Loucy (cell line): ENCODE measurements around the gene ETS2.

Source experiments
- H2AFZ ChIP-seq: fragments of 200-600 bp; sonication (generic); 2 replicates; pipeline ENCODE4 v1.6.0; 2016; ENCODE audit warnings: antibody characterized with exemption, mild to moderate bottlenecking, low read length, moderate library complexity
- H3F3A ChIP-seq: fragments of 200-600 bp; 2 replicates; pipeline ENCODE4 v1.6.0; 2016; ENCODE audit warnings: antibody characterized with exemption, low read depth, mild to moderate bottlenecking
- H3K27me3 ChIP-seq: fragments of 200-600 bp; sonication (generic); 2 replicates; pipeline ENCODE4 v1.6.1; 2014; ENCODE audit warnings: low read length, mild to moderate bottlenecking; ENCODE audit not compliant: insufficient read depth, poor library complexity, severe bottlenecking
- H3K36me3 ChIP-seq: fragments of 200-600 bp; sonication (generic); 2 replicates; pipeline ENCODE4 v1.6.1; 2016; ENCODE audit warnings: low read length; ENCODE audit not compliant: insufficient read depth
- H3K4me1 ChIP-seq: fragments of 200-600 bp; sonication (generic); 2 replicates; pipeline ENCODE4 v1.5.1; 2014; ENCODE audit warnings: low read length, mild to moderate bottlenecking; ENCODE audit not compliant: insufficient read depth, poor library complexity, severe bottlenecking
- H3K4me2 ChIP-seq: fragments of 200-600 bp; sonication (generic); 2 replicates; pipeline ENCODE4 v1.6.0; 2014; ENCODE audit warnings: antibody characterized with exemption, low read length, low read depth, mild to moderate bottlenecking; ENCODE audit not compliant: poor library complexity, severe bottlenecking
- H3K4me3 ChIP-seq: fragments of 200-600 bp; sonication (generic); 2 replicates; pipeline ENCODE4 v1.5.1; 2014; ENCODE audit warnings: low read length, mild to moderate bottlenecking, mixed read lengths; ENCODE audit not compliant: poor library complexity, severe bottlenecking
- H3K79me2 ChIP-seq: fragments of 200-600 bp; sonication (generic); 2 replicates; pipeline ENCODE4 v1.6.1; 2014; ENCODE audit warnings: low read length; ENCODE audit not compliant: insufficient read depth
- H3K9ac ChIP-seq: fragments of 200-600 bp; sonication (generic); 2 replicates; pipeline ENCODE4 v1.6.0; 2014; ENCODE audit warnings: mild to moderate bottlenecking, low read depth, low read length, moderate library complexity; ENCODE audit not compliant: poor library complexity, severe bottlenecking
- H3K9me2 ChIP-seq: fragments of 200-600 bp; sonication (generic); replicated peaks from 2 replicates; pipeline ENCODE4 v1.6.1; 2016; ENCODE audit warnings: low read depth, low read length, mixed read lengths
- H3K9me3 ChIP-seq: fragments of 200-600 bp; sonication (generic); 2 replicates; pipeline ENCODE4 v1.6.1; 2014; ENCODE audit warnings: mild to moderate bottlenecking, antibody characterized with exemption, low read length, low read depth; ENCODE audit not compliant: insufficient read depth
- H4K20me1 ChIP-seq: fragments of 200-600 bp; sonication (generic); 2 replicates; pipeline ENCODE4 v1.6.0; 2014; ENCODE audit warnings: antibody characterized with exemption, low read length, mild to moderate bottlenecking; ENCODE audit not compliant: insufficient read depth, poor library complexity, severe bottlenecking
- CTCF ChIP-seq: fragments of 200-600 bp; sonication (generic); conservative IDR thresholded peaks from 2 replicates; pipeline ENCODE4 v1.5.1; 2014; ENCODE audit warnings: mild to moderate bottlenecking, antibody characterized with exemption, low read length
- EZH2phosphoT487 ChIP-seq: fragments of 200-600 bp; IDR thresholded peaks from 2 replicates; pipeline ENCODE4 v1.6.1; 2018; ENCODE audit warnings: antibody characterized with exemption, mild to moderate bottlenecking, moderate library complexity, borderline replicate concordance

The ETS2 gene

GRCh38 chr21:38810034-38810825 is 4.5 kb downstream of the ETS2 start:
- Histone ChIP-seq H3K36me3 (peaks cover 35% of the 10 kb centered on the region), H3F3A (no peaks in the 10 kb centered on the region), H3K4me2 (peak overlapping the region; percentile 83), H3K4me1 (peaks cover 54% of the 10 kb centered on the region), H3K4me3 (peak overlapping the region; percentile 93), H3K79me2 (peaks cover 83% of the 10 kb centered on the region), H3K9me3 (no peaks in the 10 kb centered on the region), H3K9ac (peak overlapping the region; percentile 16), H3K27me3 (no peaks in the 10 kb centered on the region), H4K20me1 (peaks cover 51% of the 10 kb centered on the region), H3K9me2 (no peaks in the 10 kb centered on the region), H2AFZ (no peak overlapping the region)
- TF ChIP-seq EZH2phosphoT487 = no peak
- no peak for TF ChIP-seq CTCF

GRCh38 chr21:38810826-38811164 is 5.1 kb downstream of the ETS2 start:
- Histone ChIP-seq H2AFZ (no peak overlapping the region), H3K9me3 (no peaks in the 10 kb centered on the region), H4K20me1 (peaks cover 51% of the 10 kb centered on the region), H3K9ac (no peak overlapping the region), H3K4me2 (peak overlapping the region; percentile 83), H3K36me3 (peaks cover 38% of the 10 kb centered on the region), H3K4me3 (peak overlapping the region; percentile 93), H3F3A (no peaks in the 10 kb centered on the region), H3K9me2 (no peaks in the 10 kb centered on the region), H3K4me1 (peaks cover 54% of the 10 kb centered on the region), H3K27me3 (no peaks in the 10 kb centered on the region), H3K79me2 (peaks cover 80% of the 10 kb centered on the region)
- TF ChIP-seq CTCF (no peak), EZH2phosphoT487 (no peak)

GRCh38 chr21:38811257-38811656 is 5.5 kb downstream of the ETS2 start:
- peaks cover 54% of the 10 kb centered on the region for H3K4me1 ChIP-seq
- peaks cover 48% of the 10 kb centered on the region for H4K20me1 ChIP-seq
- no peak overlapping the region for H3K9ac ChIP-seq
- H3K36me3 ChIP-seq = peaks cover 41% of the 10 kb centered on the region
- no peaks in the 10 kb centered on the region for H3K9me2 ChIP-seq
- TF ChIP-seq EZH2phosphoT487 = no peak
- no peak for TF ChIP-seq CTCF
- H3K27me3 ChIP-seq = no peaks in the 10 kb centered on the region
- no peak overlapping the region for H2AFZ ChIP-seq
- peak overlapping the region; percentile 93 for H3K4me3 ChIP-seq
- no peaks in the 10 kb centered on the region for H3K9me3 ChIP-seq
- H3F3A ChIP-seq = no peaks in the 10 kb centered on the region
- peaks cover 75% of the 10 kb centered on the region for H3K79me2 ChIP-seq
- peak overlapping the region; percentile 83 for H3K4me2 ChIP-seq
